Hindlimb muscle (tissue), 1 donor: ENCODE results near the gene THSD7A. TPM values are rescaled to one million over a fixed set of nuclear protein-coding genes. Genes with fewer than 3 reads are reported as not detected.

ENCODE experiments used
- DNase-seq: peaks from one replicate; pipeline ENCODE4 v3.0.0-alpha.2; 2013
- polyA plus RNA-seq: library from polyadenylated mRNA; unstranded; fragments of 120-200 nt; gene quantifications from one replicate; pipeline ENCODE4 v1.2.1, GENCODE V29; 2013; ENCODE audit not compliant: insufficient read length

The THSD7A gene
- polyA plus RNA-seq, 1 donor, result 3.8 TPM

GRCh38 chr7:11751315-11751714 lies 80.7 kb downstream of the THSD7A start:
- DNase-seq, result no peak

- no peak for DNase-seq
Observed at GRCh38 chr7:11750191-11750590, 81.8 kb downstream of the THSD7A start.

- no peak for DNase-seq
Observed at GRCh38 chr7:11749629-11750028, 82.4 kb downstream of the THSD7A start.

GRCh38 chr7:11748884-11749283 lies 83.1 kb downstream of the THSD7A start:
- DNase-seq, result no peak

GRCh38 chr7:11747715-11748485 lies 84.1 kb downstream of the THSD7A start:
- DNase-seq, result no peak

GRCh38 chr7:11746591-11746990 lies 85.4 kb downstream of the THSD7A start:
- no peak for DNase-seq

GRCh38 chr7:11743548-11743947 lies 88.5 kb downstream of the THSD7A start:
- no peak for DNase-seq

GRCh38 chr7:11743016-11743415 lies 89.0 kb downstream of the THSD7A start:
- no peak for DNase-seq

- DNase-seq, result no peak
Observed at GRCh38 chr7:11742496-11742895, 89.5 kb downstream of the THSD7A start.

GRCh38 chr7:11737723-11738122 lies 94.3 kb downstream of the THSD7A start:
- no peak for DNase-seq

GRCh38 chr7:11732207-11732606 lies 99.8 kb downstream of the THSD7A start:
- DNase-seq, result no peak

- DNase-seq, result no peak
Observed at GRCh38 chr7:11730725-11731124, 101.3 kb downstream of the THSD7A start.

GRCh38 chr7:11727864-11728263 lies 104.1 kb downstream of the THSD7A start:
- DNase-seq, result peak; percentile 3

- DNase-seq, result peak; percentile 84
Observed at GRCh38 chr7:11726794-11727155, 105.2 kb downstream of the THSD7A start.

- DNase-seq, result peak; percentile 34
Observed at GRCh38 chr7:11726001-11726793, 105.8 kb downstream of the THSD7A start.

GRCh38 chr7:11716185-11716584 lies 115.8 kb downstream of the THSD7A start:
- no peak for DNase-seq

GRCh38 chr7:11714676-11715075 lies 117.3 kb downstream of the THSD7A start:
- no peak for DNase-seq

- no peak for DNase-seq
Observed at GRCh38 chr7:11714205-11714604, 117.8 kb downstream of the THSD7A start.

GRCh38 chr7:11713352-11713751 lies 118.6 kb downstream of the THSD7A start:
- no peak for DNase-seq

GRCh38 chr7:11710377-11710776 lies 121.6 kb downstream of the THSD7A start:
- no peak for DNase-seq

GRCh38 chr7:11709196-11709595 lies 122.8 kb downstream of the THSD7A start:
- no peak for DNase-seq

- DNase-seq, result no peak
Observed at GRCh38 chr7:11707606-11708193, 124.3 kb downstream of the THSD7A start.
